Vagina (tissue), 2 donors: Measurements from ENCODE around the gene NOS3.

ENCODE experiments used
- POLR2A ChIP-seq, 2 donors: fragments of 450-650 bp; IDR thresholded peaks; one replicate each; pipeline ENCODE4 v1.6.1; 2017; ENCODE audit warnings: antibody characterized with exemption in 2 of 2, mild to moderate bottlenecking in 2 of 2, moderate library complexity in 2 of 2
- TF ChIP-seq, protein P1 (sequence below), 3 experiments: fragments of 450-650 bp in 2 of 3; fragments of 200-600 bp in 1 of 3; sonication (generic) in 1 of 3; IDR thresholded peaks; one replicate each; pipeline ENCODE4 v1.5.1; 2017 to 2019; ENCODE audit warnings: antibody characterized with exemption in 3 of 3, mild to moderate bottlenecking in 2 of 3, moderate library complexity in 2 of 3

DNA sequence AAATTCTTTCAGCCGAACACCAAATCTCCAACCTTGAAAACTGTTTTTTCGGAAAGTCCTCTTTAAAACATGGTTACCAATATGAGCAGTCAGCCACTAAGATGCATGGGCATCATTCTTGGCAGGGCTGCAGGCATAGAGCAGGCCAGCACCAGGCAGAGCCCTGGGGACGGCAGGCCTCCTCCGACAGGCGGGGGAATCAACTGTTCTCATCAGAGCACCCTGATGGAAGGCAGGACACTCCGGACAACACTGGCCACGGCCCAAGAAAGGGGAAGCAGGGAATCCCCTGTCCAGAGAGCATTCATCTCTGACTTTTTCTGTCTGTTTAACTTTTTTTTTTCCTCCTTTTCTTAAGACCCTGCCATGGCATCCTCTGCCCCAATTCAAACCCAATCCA lies 1.4 kb upstream of the NOS3 start:
- no peak for TF ChIP-seq POLR2A (IDR thresholded peaks at IDR 0.05)
- TF ChIP-seq, protein P1, sequence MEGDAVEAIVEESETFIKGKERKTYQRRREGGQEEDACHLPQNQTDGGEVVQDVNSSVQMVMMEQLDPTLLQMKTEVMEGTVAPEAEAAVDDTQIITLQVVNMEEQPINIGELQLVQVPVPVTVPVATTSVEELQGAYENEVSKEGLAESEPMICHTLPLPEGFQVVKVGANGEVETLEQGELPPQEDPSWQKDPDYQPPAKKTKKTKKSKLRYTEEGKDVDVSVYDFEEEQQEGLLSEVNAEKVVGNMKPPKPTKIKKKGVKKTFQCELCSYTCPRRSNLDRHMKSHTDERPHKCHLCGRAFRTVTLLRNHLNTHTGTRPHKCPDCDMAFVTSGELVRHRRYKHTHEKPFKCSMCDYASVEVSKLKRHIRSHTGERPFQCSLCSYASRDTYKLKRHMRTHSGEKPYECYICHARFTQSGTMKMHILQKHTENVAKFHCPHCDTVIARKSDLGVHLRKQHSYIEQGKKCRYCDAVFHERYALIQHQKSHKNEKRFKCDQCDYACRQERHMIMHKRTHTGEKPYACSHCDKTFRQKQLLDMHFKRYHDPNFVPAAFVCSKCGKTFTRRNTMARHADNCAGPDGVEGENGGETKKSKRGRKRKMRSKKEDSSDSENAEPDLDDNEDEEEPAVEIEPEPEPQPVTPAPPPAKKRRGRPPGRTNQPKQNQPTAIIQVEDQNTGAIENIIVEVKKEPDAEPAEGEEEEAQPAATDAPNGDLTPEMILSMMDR (IDR thresholded peaks at IDR 0.05), result no peak
